Endometrial microvascular endothelial cells (primary cell): ENCODE data around the gene TFEB. TPM values are rescaled to one million over a fixed set of nuclear protein-coding genes. Genes with fewer than 3 reads are reported as not detected.
"Not testable (repeated sequence)": the region's sequence is repeated elsewhere in the genome, so short reads cannot be mapped to it uniquely, and the experiment has no call there.

Experiments
- in situ Hi-C: cut with HindIII; loops from 2 replicates; pipeline ENCODE4 v1.10.0; 2017; ENCODE audit warnings: low sequenced_read_pairs, low pct_unique_long_range_greater_than_20kb; ENCODE audit errors: inconsistent ontology term
- total RNA-seq: library from RNA; depleted of rRNA; stranded (reverse); fragments of >200 nt; gene quantifications from one replicate; pipeline ENCODE4 v1.2.3, GENCODE V29; 2015; ENCODE audit errors: inconsistent ontology term

The TFEB gene
- total RNA-seq, 1 donor from 2014 or later = 5.9 TPM

DNA sequence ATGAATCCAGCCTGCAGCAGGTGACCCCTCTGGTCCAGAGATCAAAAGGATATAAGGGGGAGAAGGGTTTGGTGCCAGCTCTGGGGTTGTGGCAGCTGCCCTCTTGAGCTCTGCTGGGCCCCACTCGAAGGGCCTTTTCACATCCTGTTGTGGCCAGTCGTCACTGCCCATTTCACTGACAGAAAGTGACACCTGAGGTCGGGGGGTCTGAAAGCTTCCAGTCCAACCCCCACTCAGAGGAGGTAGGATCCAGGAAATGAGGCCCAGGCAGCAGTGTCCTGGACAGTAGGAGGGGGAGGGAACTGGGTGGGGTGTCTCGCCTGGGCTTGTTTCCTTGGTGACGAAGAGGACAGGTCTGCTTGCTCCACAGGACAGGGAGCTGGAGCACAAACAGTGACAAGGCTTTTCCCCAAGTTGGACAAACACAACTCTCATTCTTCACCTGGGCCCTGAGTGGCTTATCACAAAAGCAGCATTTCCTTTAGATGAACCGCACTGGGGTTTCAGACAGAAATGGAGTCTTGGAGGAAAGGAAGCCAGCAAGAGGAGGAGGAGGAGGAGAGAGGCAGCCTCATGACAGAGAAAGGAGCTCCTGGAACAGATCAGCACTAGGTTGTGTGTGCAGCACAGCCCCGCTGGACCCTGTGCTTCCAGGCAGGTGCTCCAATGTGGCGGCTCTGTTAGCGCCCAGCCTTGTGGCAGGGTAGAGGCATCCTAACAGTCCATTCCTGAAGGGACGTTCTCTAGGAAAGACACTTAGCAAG lies 33.3 kb upstream of the TFEB start:
- in situ Hi-C loops = no loop called here

GRCh38 chr6:41767112-41767833 lies 31.9 kb upstream of the TFEB start:
- in situ Hi-C loops = no loop called here

DNA sequence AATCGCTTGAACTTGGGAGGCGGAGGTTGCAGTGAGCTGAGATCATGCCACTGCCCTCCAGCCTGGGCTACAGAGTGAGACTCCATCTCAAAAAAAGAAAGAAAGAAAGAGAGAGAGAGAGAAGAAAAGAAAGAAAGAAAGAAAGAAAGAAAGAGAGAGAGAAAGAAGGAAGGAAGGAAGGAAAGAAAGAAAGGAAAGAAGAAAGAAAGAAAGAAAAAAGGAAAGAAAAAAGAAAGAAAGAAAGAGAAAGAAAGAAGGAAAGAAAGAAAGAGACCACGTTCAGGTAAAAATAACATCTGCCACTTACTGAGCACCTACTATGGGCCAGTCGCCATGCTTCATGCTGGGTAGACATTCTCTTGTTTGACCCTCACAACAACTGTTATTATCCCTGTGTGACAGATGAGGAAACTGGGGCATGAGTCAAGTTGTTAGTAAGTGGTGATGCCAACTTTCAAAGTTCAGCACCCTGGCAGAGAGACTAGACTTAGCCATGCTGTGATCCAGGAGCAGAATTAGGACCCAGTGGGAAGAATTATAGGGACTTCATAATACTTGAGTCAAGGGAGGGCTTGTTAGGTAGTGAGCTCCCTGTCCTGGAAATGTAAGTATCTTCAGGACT lies 30.7 kb upstream of the TFEB start:
- in situ Hi-C loops = not testable (repeated sequence)

- in situ Hi-C loops = no loop called here
Measured at GRCh38 chr6:41763470-41763869, 28.1 kb upstream of the TFEB start.

- in situ Hi-C loops = no loop called here
Measured at GRCh38 chr6:41759905-41760579, 24.6 kb upstream of the TFEB start.

- in situ Hi-C loops = no loop called here
Measured at GRCh38 chr6:41759106-41759904, 23.9 kb upstream of the TFEB start.

- in situ Hi-C loops = no loop called here
Measured at GRCh38 chr6:41758641-41759035, 23.2 kb upstream of the TFEB start.

GRCh38 chr6:41757931-41758640 lies 22.7 kb upstream of the TFEB start:
- in situ Hi-C loops = no loop called here

GRCh38 chr6:41757271-41757670 lies 21.9 kb upstream of the TFEB start:
- in situ Hi-C loops = no loop called here

DNA sequence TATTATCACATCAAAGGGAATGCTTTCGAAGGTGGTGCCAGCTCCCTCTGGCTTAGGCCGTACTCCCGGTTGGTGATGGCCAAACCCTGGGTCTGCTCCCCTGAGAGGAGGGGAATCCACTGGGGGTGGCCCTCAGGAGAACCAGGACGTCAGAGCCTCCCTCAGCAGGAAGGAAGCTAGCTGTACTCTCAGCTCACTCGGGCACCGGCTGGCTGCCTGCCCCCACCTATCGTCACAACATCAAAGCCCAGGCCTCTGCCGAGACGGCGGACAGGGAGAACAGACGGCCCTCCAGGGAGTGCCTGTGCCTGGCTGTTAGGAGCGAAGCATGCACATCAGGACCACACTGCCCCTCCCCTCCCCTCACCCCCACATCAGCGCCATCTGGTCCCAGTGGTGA lies 20.9 kb upstream of the TFEB start:
- in situ Hi-C loops = no loop called here

DNA sequence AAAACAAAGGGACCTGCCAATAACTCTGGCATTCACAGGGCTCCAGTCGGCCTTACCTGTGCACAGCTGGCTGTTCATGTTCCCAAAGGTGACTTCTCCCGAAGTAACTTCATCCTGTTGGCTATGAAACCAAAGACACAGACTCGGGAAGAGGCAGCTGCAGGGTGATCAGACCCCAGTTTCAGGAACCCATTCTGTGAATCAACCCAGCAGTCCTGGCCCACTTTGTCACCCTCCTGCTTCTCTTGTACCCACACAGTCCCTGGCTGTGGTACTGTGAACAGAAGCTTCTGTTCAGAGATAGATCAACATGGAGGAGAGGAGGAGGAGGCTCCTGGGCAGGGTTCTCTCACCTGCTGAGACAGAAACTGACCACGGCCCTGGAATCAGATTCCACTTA lies 20.5 kb upstream of the TFEB start:
- in situ Hi-C loops = no loop called here

DNA sequence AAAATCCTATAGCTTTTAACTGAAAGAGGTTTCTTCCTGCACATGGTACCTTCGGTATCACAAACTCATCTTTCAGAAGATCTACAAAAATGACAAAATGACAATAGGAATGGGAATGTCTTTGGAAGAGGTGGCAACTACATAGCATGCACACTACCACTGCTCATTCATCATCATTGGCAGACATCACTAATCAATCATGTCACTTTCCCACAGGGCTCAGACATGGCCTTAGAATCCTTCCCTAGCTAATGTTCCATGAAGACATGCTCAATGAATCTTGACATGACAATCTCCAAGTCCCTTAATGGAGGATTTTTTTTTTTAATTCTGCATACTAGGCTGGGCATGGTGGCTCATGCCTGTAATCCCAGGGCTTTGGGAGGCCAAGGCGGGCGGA lies 15.0 kb upstream of the TFEB start:
- in situ Hi-C loops = no loop called here

- in situ Hi-C loops = no loop called here
Measured at GRCh38 chr6:41748542-41748941, 13.1 kb upstream of the TFEB start.

DNA sequence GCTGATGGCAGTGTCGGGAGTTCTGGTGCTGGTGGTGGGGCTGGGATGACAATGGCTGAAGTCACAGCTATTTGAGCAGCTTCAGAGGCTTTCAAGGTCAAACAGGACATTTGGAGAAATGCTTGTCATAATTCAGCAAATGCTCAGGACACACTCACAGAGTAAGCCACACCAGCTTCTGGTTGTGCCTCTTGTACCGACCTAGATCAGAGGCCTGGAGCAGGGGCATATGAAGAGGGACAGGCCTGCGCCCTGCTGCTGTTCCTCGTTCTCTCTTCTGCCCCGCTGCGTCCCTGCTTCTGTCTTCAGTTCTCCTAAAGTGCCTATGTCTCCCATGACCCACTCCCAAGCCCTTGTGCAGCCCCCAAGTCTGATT lies 12.7 kb upstream of the TFEB start:
- in situ Hi-C loops = no loop called here

GRCh38 chr6:41747256-41748101 lies 12.1 kb upstream of the TFEB start, which contains the start of gene PGC:
Gene PGC (minus strand): TSS chr6:41747397. CDS start chr6:41747334, 63 bp downstream.
- in situ Hi-C loops = no loop called here

GRCh38 chr6:41746107-41746506 lies 10.7 kb upstream of the TFEB start:
- in situ Hi-C loops = no loop called here

- in situ Hi-C loops = no loop called here
Measured at GRCh38 chr6:41744236-41744787, 8.9 kb upstream of the TFEB start.
